HG03060 (cell line): Measurements from ENCODE around the gene CHEK2.
"Not testable (repeated sequence)": the region's sequence is repeated elsewhere in the genome, so short reads cannot be mapped to it uniquely, and the experiment has no call there.

ENCODE experiments used
- ATAC-seq: cut with Tn5 transposase; IDR thresholded peaks from one replicate; pipeline ENCODE4 v1.9.1; 2021; ENCODE audit warnings: low read depth, moderate number of reproducible peaks; ENCODE audit not compliant: unreplicated experiment

Gene CHEK2

DNA sequence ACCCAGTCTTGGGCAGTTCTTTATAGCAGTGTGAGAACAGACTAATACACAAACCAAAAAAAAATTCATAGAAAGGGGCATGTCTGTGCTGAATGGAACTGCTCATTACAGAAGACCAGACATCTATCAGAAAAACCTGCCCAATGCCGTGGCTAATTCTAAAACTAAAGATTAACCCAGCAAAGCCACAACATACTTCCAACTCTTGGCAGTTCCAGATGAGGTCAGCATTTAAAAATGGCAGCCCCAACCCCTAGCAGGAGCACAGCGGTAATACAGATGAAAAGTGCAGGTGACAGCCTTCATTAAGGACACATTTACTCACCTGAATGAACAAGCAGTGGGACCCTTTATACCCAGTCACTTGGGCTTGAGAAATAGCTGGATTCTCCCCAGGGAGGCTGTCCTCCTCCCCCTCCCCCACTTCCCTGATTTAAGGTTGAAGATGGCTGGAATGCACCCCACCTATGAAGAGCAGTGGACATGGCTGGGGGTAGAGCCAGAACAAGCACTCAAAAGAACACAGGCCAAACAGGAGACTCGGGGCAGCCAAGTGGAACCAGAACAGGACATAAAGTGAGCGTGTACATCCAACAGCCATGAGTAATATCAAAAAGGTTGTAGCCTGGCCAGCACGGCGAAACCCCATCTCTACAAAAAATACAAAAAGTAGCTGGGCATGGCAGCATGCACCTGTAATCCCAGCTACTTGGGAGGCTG lies 48.4 kb downstream of the CHEK2 start:
- ATAC-seq, result not testable (repeated sequence)

GRCh38 chr22:28689796-28690195 lies 51.8 kb downstream of the CHEK2 start:
- ATAC-seq, result not testable (repeated sequence)

GRCh38 chr22:28682966-28683365 lies 58.7 kb downstream of the CHEK2 start:
- not testable (repeated sequence) for ATAC-seq

GRCh38 chr22:28680813-28681490 lies 60.7 kb downstream of the CHEK2 start:
- not testable (repeated sequence) for ATAC-seq

DNA sequence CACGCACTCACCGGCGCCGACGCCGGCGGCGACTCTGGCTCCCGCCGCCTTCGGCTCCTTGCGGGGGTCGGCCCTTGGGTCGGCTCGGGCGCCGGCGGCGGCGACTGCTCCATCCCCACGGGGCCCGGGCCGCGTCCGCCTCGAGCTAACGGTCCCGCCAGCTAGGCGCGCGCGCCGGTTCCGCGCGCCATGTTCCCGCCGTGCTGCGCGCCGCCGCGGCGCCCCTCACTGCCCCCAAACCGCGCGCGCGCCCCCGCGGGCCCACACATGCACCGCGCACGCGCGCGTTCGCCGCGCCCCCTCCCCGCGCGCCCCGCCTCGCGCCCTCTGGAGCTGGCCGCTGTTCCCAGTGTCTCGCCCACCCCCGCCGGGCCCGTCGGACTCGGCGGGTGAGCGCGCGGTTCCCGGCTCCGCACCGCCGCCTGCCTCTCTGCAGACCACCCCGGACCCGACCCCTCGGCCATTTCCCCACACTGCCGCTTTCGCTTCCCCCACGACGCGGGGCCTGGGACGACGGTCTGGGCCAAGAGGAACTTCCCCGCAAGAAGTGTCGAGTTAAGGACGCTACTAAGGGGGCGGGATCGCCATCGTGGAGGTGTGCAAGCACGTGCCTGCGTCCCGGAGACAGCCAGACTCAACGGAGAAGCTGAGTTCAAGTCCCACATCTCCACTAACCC lies 61.9 kb downstream of the CHEK2 start, which contains the start of gene TTC28:
TTC28 (minus strand) TSS at position 230 of the 677 bp plus-strand sequence; CDS start at position 113, 117 bp downstream.
- not testable (repeated sequence) for ATAC-seq

DNA sequence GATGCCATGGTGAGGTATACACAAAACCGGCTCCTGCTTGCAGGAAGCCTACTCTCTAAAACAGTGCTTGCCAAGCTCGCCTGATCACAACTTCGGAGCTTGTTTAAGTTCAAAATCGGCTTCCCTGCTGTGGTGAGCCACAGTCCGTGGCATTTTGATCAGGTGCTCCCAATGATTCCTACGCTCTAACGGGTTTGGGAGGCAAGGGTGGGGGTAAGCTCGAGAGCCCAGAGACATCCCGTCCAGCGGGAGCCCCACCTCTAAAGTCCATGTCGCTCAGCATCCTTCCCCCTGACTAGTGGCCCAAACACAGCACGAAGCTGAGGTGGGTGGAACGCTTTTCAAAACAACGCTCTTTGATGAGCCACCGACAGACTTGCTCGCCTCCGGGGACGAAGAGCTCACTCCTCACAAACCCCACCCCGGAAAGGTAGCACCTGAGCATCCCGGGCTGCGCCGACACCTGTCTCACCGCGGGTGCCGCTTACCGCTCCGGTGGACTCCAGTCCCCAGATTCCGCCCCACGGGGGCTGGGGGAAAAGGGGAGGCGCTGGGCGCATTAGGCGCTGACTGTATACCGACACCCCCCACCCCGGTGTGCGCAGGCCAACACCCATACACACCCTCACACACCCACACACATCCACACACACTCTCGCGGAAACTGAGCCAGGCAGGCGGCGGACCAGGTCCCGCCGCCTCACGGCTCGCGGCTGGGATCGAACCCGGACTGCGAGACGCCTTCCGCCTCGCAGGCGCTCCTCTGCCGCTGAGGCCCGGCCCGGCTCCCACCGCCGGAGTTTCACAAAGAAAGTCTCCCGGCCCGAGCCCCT lies 62.6 kb downstream of the CHEK2 start:
- not testable (repeated sequence) for ATAC-seq

GRCh38 chr22:28678170-28678569 lies 63.5 kb downstream of the CHEK2 start:
- ATAC-seq, result not testable (repeated sequence)

GRCh38 chr22:28674121-28674563 lies 67.5 kb downstream of the CHEK2 start:
- no peak for ATAC-seq

DNA sequence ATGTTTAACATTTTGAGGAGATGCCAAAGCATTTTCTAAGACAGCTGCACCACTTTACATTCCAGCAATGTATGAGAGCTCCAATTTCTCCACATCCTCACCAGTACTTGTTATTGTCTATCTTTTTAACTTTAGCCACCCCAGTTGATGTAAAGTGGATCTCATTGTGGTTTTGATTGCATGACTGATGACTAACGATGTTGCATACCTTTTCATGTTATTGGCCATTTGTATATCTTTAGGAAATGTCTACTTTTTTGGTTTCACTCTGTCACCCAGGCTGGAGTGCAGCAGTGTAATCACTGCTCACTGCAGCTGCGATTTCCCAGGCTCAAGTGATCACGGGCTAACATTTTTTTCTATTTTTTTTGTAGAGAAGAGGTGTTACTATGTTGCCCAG lies 70.9 kb downstream of the CHEK2 start:
- ATAC-seq, result no peak

DNA sequence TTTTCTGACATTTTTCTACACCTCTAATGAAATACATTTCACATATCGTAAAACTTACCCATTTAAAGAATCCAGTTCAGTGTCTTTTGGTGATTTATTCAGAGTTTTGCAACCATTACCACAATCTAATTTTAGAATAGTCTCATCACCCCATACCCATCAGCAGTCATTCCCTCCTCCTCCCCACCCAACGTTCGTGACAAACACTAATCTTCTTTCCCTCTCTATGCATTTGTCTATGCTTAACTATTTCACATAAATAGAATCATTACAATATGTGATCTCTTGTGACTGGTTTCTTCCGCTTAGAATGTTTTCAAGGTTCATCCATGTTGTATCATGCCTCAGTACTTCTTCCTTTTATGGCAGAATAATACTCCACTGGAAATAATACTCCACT lies 71.5 kb downstream of the CHEK2 start:
- no peak for ATAC-seq

GRCh38 chr22:28669387-28669786 lies 72.2 kb downstream of the CHEK2 start:
- no peak for ATAC-seq

DNA sequence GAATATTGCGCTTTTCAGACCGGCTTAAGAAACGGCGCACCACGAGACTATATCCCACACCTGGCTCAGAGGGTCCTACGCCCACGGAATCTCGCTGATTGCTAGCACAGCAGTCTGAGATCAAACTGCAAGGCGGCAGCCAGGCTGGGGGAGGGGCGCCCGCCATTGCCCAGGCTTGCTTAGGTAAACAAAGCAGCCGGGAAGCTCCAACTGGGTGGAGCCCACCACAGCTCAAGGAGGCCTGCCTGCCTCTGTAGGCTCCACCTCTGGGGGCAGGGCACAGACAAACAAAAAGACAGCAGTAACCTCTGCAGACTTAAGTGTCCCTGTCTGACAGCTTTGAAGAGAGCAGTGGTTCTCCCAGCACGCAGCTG lies 78.1 kb downstream of the CHEK2 start:
- not testable (repeated sequence) for ATAC-seq

DNA sequence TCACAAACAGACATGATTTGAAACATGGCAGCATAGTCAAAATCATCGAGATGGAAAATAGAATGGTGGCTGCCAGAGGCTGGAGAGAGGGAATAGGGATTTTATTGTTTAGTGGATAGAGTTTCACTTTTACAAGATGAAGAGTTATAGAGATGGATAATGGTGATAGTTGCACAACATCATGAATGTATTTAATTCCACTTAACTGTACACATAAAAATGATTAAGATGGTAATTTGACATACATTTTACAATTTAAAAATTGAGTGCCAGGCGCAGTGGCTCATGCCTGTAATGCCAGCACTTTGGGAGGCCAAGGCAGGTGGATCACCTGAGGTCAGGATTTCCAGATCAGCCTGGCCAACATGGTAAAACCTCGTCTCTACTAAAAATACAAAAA lies 83.2 kb downstream of the CHEK2 start:
- ATAC-seq, result no peak

GRCh38 chr22:28656181-28656580 lies 85.4 kb downstream of the CHEK2 start:
- no peak for ATAC-seq

DNA sequence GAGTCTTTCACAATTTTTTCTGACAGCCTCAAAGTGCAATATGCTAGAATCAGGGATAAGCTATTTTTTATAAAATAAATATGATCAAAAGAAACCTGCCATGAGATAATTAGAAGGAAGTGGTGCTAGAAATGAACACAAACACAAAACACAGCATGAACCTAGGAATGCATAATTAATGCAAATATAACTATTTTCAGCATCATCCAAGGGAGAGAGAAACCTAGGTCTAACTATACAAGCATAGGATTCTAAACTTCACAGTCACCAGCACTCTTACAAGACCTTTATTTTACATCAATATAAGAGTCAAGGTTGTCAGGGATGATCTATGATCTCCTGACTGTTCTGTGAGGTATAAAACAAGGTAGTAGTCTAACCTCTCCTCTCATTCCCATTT lies 91.2 kb downstream of the CHEK2 start:
- ATAC-seq, result no peak

- no peak for ATAC-seq
Measured at GRCh38 chr22:28648792-28649191, 92.8 kb downstream of the CHEK2 start.

DNA sequence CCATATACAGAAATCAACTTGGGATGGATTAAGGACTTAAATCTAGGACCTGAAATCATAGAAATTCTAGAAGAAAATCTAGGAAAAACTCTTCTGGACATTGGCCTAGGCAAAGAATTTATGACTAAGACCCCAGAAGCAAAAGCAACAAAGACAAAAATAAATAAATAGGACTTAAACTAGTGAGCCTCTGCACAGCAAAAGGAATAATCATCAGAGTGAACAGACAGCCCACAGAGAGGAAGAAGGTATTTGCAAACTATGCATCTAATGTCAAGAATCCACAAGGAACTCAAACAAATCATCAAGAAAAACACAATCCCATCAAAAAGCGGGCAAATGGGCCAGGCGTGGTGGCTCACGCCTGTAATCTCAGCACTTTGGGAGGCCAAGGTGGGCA lies 94.4 kb downstream of the CHEK2 start:
- no peak for ATAC-seq

- no peak for ATAC-seq
Measured at GRCh38 chr22:28639321-28639720, 102.3 kb downstream of the CHEK2 start.
